Lower lobe of right lung (tissue), 2 donors: Measurements from ENCODE around the gene BLACAT1. TPM values are rescaled to one million over a fixed set of nuclear protein-coding genes. Genes with fewer than 3 reads are reported as not detected.

ENCODE experiments used
- ATAC-seq, 2 donors: fragments of 200-7000 bp; cut with Tn5 transposase; one replicate each; pipeline ENCODE4 v1.9.1; 2020 to 2022; ENCODE audit warnings: mild to moderate bottlenecking in 2 of 2, moderate library complexity in 2 of 2
- DNase-seq: peaks from one replicate; pipeline ENCODE4 v3.0.0-alpha.2; 2020
- H3K27ac ChIP-seq: fragments of 200-600 bp; one replicate; pipeline ENCODE4 v1.8.0; 2022
- H3K27me3 ChIP-seq: fragments of 200-600 bp; one replicate; pipeline ENCODE4 v1.8.0; 2022; ENCODE audit warnings: low read depth
- H3K36me3 ChIP-seq: fragments of 200-600 bp; one replicate; pipeline ENCODE4 v1.8.0; 2022; ENCODE audit warnings: mild to moderate bottlenecking
- H3K4me1 ChIP-seq: fragments of 200-600 bp; one replicate; pipeline ENCODE4 v1.8.0; 2022
- H3K4me3 ChIP-seq: fragments of 200-600 bp; one replicate; pipeline ENCODE4 v1.8.0; 2022; ENCODE audit warnings: mild to moderate bottlenecking
- H3K9me3 ChIP-seq: fragments of 200-600 bp; one replicate; pipeline ENCODE4 v1.8.0; 2022
- intact Hi-C: fragments of 100-400 bp; cut with DNase I; formaldehyde crosslinking; loops from one replicate; pipeline ENCODE4 v1.11.0; 2022
- total RNA-seq: library from RNA; stranded (reverse); fragmentation: NEBNext Ultra II Directional; extraction: Animal tissue kit (Norgen Biotek cat#: 25700); gene quantifications from one replicate; pipeline ENCODE4 v1.2.1, GENCODE V29; 2021
- TF ChIP-seq, protein P1 (sequence below): fragments of 200-600 bp; IDR thresholded peaks from one replicate; pipeline ENCODE4 v1.8.0; 2022; ENCODE audit warnings: antibody characterized with exemption, mild to moderate bottlenecking
- donor health status: DM: no; HTN: yes; CAD: no; lungs with severe emphysema.

Gene BLACAT1
- total RNA-seq, 1 donor from 2014 or later: 1.0 TPM

DNA sequence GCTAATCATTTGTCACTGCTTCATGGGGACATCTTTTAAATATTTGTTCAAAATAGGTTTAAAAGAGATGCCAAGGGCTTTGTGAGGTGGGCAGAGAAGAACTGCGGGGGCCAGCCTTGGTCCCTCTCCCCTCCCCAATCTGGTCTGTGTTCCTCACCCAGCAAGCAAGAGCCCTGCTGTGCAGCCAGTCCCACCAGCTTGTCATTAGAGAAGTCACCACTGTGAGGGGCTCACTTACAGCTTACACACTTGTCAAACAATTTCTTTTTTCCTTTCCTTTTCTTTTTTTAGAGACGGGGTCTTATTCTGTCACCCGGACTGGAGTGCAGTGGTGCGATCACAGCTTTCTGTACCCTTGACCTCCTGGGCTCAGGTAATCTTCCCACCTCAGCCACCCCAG is 38.3 kb upstream of the BLACAT1 start:
- DNase-seq (no peak), ATAC-seq (no peak)
- Histone ChIP-seq H3K27ac (no peak overlapping the region), H3K36me3 (no peaks in the 10 kb centered on the region), H3K4me1 (peaks cover 20% of the 10 kb centered on the region), H3K9me3 (no peaks in the 10 kb centered on the region), H3K27me3 (peaks cover 5% of the 10 kb centered on the region), H3K4me3 (no peak overlapping the region)
- TF ChIP-seq, protein P1, sequence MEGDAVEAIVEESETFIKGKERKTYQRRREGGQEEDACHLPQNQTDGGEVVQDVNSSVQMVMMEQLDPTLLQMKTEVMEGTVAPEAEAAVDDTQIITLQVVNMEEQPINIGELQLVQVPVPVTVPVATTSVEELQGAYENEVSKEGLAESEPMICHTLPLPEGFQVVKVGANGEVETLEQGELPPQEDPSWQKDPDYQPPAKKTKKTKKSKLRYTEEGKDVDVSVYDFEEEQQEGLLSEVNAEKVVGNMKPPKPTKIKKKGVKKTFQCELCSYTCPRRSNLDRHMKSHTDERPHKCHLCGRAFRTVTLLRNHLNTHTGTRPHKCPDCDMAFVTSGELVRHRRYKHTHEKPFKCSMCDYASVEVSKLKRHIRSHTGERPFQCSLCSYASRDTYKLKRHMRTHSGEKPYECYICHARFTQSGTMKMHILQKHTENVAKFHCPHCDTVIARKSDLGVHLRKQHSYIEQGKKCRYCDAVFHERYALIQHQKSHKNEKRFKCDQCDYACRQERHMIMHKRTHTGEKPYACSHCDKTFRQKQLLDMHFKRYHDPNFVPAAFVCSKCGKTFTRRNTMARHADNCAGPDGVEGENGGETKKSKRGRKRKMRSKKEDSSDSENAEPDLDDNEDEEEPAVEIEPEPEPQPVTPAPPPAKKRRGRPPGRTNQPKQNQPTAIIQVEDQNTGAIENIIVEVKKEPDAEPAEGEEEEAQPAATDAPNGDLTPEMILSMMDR: no peak
- intact Hi-C loops: no loop called here

DNA sequence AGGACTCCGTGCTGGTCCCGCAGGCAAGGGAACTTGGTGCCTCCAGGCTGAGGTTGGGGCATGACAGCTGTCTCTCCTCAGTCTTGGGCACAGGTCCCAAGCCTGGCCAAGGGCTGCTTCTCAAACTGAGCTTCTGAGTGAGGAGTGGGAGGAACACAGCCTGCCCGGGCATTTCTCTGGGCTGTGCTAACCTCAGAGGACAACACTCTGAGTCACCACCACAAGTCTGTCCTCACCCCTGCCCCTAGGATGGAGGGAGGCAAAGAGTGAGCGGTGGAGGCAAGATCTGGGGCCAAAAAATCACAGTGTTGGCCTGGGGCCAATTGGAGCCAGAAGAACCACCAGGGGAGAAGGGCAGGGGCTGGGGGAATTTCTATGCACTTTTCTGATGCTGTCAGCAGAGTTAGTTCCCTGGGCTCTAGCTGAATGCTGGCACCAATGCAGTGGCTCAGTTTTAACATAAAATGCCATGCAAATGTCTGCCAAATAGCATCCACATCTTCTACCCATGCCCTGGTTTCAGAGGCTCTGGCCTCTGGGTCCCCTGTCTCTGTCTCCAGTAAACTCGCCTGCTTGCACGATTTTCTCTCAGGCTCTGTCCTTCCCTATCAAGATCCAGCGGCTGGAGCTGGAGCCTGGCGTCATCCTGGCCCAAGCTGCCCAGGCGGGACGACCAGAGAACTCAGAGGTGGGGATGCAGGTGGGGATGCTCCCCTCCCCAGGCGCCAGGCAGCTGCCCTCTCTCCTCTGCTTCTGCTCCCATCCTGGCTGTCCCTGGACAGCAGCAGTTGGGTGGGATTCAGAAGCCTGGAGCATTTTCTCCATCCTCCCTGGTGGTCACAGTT is 37.6 kb upstream of the BLACAT1 start:
- ATAC-seq (peak; percentile 67 to 70), DNase-seq (no peak)
- intact Hi-C loops: no loop called here
- H3K4me1 ChIP-seq: peaks cover 20% of the 10 kb centered on the region
- H3K27ac ChIP-seq: no peak overlapping the region
- no peaks in the 10 kb centered on the region for H3K9me3 ChIP-seq
- H3K4me3 ChIP-seq: no peak overlapping the region
- no peaks in the 10 kb centered on the region for H3K36me3 ChIP-seq
- peaks cover 5% of the 10 kb centered on the region for H3K27me3 ChIP-seq
- TF ChIP-seq, protein P1: no peak

DNA sequence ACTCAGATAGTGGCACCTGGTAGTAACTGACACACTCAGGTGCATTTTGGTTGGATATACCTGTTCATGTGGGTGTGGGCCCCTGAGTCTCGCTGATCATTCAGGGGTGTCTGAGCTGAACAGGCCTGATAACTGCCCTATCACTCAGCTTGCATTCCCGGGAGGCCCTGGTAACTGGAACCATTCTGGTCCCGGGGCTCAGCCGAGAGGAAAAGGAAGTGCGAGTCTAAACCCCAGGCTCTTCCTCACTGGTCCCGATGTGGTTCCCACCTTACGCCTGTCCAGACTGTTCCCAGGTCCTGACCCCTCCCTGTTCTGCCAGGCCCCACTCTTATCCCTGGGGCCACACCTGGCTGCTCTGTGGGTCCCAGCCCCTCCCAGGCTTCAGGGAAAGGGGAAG is 36.9 kb upstream of the BLACAT1 start:
- Histone ChIP-seq H3K36me3 (no peaks in the 10 kb centered on the region), H3K9me3 (no peaks in the 10 kb centered on the region), H3K27ac (no peak overlapping the region), H3K27me3 (peaks cover 5% of the 10 kb centered on the region), H3K4me3 (no peak overlapping the region), H3K4me1 (peaks cover 20% of the 10 kb centered on the region)
- ATAC-seq: peak in 1 of 2 donors; percentile 21
- TF ChIP-seq, protein P1: no peak
- no peak for DNase-seq
- intact Hi-C loops: no loop called here

DNA sequence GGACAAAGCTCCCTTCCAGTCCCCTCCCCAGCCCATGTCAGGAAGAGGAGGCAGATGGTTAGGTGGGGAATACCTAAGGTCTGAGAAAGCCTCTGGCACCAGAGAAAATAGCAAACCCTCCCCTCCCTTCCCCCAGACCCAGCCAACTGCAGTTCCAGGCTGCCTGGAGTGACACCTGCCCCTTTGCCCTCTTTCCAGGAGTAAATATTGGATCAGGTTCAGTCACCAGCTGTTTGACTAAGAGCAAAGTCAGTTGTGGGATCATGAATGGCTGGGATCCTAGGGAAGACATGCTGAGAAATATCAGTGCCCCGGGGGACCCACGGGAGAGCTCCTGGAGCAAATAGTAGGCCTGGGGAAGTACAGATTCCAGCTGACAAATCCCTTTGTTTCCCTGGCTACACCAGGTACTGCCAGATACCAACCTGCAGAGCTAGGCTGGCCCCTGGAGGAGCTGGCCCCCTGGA is 36.4 kb upstream of the BLACAT1 start:
- no peak for ATAC-seq
- H3K27me3 ChIP-seq: peaks cover 5% of the 10 kb centered on the region
- TF ChIP-seq, protein P1: no peak
- no peak for DNase-seq
- H3K9me3 ChIP-seq: no peaks in the 10 kb centered on the region
- H3K36me3 ChIP-seq: no peaks in the 10 kb centered on the region
- intact Hi-C loops: no loop called here
- no peak overlapping the region for H3K27ac ChIP-seq
- peaks cover 20% of the 10 kb centered on the region for H3K4me1 ChIP-seq
- H3K4me3 ChIP-seq: no peak overlapping the region

DNA sequence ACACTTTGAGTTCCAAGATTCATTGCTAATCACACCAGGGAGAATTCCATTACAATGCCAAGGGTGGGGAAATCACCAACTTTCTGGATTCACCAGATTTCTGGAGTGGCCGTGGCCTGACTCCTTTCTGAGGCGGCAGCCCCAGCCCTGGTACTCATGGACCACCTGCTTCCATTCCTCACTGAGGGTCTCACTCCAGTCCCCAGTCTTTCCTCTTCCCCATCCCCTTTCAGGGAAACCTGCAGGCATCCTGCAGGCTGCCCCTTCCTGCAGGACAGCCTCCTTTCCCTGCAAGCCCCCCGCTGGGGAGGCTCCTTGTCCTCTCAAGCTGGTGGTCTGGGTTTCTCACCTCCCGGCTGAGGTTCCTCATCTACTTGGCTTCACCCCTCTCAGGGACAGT is 35.9 kb upstream of the BLACAT1 start:
- H3K36me3 ChIP-seq: no peaks in the 10 kb centered on the region
- H3K4me3 ChIP-seq: no peak overlapping the region
- TF ChIP-seq, protein P1: no peak
- peaks cover 9% of the 10 kb centered on the region for H3K27me3 ChIP-seq
- H3K27ac ChIP-seq: no peak overlapping the region
- H3K9me3 ChIP-seq: no peaks in the 10 kb centered on the region
- ATAC-seq (no peak), DNase-seq (no peak)
- peaks cover 20% of the 10 kb centered on the region for H3K4me1 ChIP-seq
- intact Hi-C loops: no loop called here
